GM18868 (cell line): ENCODE results near the gene ZNF732.
A peak's percentile ranks its signal among the peaks of the same experiment; 100 is the strongest.
"Not testable (repeated sequence)": the region's sequence is repeated elsewhere in the genome, so short reads cannot be mapped to it uniquely, and the experiment has no call there.

ENCODE experiments used
- ATAC-seq: cut with Tn5 transposase; IDR thresholded peaks from one replicate; pipeline ENCODE4 v1.9.1; 2021; ENCODE audit warnings: mild to moderate bottlenecking, moderate library complexity; ENCODE audit not compliant: unreplicated experiment

ZNF732 gene

DNA sequence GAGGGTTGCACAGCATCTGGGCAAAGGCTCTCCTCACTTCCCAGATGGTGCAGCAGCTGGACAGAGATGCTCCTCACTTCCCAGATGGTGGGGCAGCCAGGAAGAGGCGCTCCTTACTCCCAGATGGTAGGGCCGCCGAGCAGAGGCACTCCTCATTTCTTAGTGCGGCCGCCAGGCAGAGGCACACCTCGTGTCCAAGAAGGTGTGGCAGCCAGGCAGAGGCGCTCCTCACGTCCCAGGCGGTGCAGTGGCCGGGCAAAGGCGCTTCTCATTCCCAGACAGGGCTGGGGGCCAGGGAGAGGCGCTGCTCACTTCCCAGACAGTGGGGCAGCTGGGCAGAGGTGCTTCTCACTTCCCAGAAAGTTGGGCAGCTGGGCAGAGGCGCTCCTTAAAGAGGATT, 48.8 kb downstream of the ZNF732 start:
- ATAC-seq = no peak

- no peak for ATAC-seq
Observed at GRCh38 chr4:253936-254756, 51.1 kb downstream of the ZNF732 start.

DNA sequence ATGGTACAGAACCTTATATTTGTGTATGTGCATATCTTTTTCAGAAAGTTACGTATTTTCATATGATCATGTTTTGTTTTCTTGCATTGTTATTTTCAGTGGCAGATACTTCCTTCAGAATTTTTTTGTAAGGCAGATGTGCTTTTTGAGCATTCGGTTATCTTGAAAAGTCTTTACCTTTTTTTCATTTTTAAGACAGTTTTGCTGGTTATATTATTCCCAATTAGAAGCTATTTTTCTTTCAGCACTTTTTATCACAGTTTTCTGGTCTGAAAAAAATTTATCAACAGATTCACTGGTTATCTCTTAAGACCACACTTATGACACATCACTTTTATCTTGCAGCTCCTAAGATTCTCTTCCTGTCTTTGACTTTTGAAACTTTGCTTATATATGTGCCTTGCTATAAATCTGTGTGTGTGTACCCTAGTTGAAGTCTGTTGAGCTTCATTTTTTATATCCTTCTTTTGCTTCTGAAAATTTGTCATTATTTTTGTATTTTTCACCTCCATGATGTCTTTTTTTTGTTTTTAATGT, 53.1 kb downstream of the ZNF732 start:
- no peak for ATAC-seq

GRCh38 chr4:244471-244870, 60.8 kb downstream of the ZNF732 start:
- ATAC-seq = no peak

DNA sequence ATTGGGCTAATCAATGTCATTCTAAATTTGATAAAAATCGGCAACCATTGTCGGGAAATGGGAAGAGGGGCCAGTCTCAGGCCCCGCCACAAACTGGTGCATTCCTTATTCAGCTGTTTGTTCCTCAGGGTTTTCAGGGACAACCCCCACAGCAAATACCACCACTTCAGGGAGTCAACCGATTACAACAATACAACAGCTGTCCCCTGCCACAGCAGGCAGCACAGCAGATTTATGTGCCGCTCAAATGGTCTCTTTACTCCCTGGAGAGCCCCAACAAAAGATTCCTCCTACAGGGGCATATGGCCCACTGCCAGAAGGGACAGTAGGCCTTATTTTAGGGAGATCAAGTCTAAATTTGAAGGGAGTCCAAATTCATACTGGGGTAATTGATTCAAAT, 61.8 kb downstream of the ZNF732 start:
- ATAC-seq = no peak

DNA sequence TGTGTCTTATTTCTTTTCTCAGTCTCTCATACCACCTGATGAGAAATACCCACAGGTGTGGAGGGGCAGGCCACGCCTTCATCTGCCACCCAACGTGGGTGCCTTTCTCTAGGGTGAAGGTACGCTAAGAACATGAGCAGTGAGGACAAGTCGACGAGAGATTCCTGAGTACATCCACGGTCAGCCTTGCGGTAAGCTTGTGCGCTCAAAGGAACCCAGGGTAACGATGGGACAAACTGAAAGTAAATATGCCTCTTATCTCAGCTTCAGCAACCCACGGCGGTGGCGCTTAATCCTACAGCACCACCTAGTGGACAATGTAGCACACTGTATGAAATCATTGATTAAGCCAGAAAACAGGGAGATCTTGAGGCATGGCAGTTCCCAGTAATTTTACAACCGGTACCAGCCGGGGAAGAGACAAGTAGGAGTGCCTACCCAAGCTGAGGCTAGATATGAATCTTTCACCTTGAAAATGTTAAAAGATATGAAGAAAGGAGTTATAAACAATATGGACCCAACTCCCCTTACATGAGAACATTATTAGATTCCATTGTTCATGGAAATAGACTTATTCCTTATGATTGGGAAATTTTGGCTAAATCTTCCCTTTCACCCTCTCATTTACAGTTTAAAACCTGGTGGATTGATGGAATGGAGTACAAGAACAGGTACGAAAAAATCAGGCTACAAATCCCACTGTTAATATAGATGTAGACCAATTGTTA, 63.0 kb downstream of the ZNF732 start:
- peak; percentile 78 for ATAC-seq

- ATAC-seq = not testable (repeated sequence)
Observed at GRCh38 chr4:241411-241810, 63.9 kb downstream of the ZNF732 start.

DNA sequence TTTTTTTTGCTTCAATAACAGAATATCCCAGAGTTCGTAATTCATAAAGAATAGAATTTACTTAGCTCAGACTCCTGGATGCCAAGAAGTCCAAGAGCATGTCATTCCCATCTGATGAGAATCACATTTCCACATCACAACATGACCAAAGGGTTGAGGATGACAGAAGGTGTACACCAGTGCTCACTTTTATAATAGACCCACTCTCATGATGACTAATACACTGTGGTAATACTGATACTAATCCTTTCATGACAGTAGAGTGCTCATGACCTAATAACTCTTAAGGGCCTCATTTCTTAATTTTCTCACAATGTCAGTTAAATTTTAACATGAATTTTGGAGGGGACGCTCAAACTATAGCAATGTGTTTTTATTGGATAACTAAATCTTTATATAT, 69.2 kb downstream of the ZNF732 start:
- no peak for ATAC-seq

- ATAC-seq = no peak
Observed at GRCh38 chr4:234178-234577, 71.1 kb downstream of the ZNF732 start.

- ATAC-seq = no peak
Observed at GRCh38 chr4:223913-224497, 81.3 kb downstream of the ZNF732 start.
